Measurements from ENCODE around the gene INSR.

The INSR gene

GRCh38 chr19:7196763-7197118, 97.5 kb downstream of the INSR start:
- H3K4me3 ChIP-seq (ENCODE audit: low read depth, low read length) = peak overlapping the region; percentile 51
- TF ChIP-seq CTCF (IDR thresholded peaks at IDR 0.05; ENCODE audit: low read depth, low read length, missing control alignments) = no peak

GRCh38 chr19:7195046-7195445, 99.2 kb downstream of the INSR start:
- TF ChIP-seq CTCF (IDR thresholded peaks at IDR 0.05; ENCODE audit: low read depth, low read length, missing control alignments) = no peak
- DNase-seq (ENCODE audit: low read depth) = no peak
- H3K4me3 ChIP-seq (ENCODE audit: low read depth, low read length) = no peak overlapping the region

More at GRCh38 chr19:7196763-7197118, 97.5 kb downstream of the INSR start:
- no peak for DNase-seq (ENCODE audit: low read depth)

GRCh38 chr19:7194566-7194965, 99.6 kb downstream of the INSR start:
- no peak for TF ChIP-seq CTCF (IDR thresholded peaks at IDR 0.05; ENCODE audit: low read depth, low read length, missing control alignments)
- H3K4me3 ChIP-seq (ENCODE audit: low read depth, low read length) = no peak overlapping the region
- no peak for DNase-seq (ENCODE audit: low read depth)

GRCh38 chr19:7191946-7192691, 102.1 kb downstream of the INSR start:
- no peak for TF ChIP-seq CTCF (IDR thresholded peaks at IDR 0.05; ENCODE audit: low read depth, low read length, missing control alignments)
- H3K4me3 ChIP-seq (ENCODE audit: low read depth, low read length) = no peak overlapping the region
- no peak for DNase-seq (ENCODE audit: low read depth)

- DNase-seq (ENCODE audit: low read depth) = no peak
- TF ChIP-seq CTCF (IDR thresholded peaks at IDR 0.05; ENCODE audit: low read depth, low read length, missing control alignments) = no peak
- H3K4me3 ChIP-seq (ENCODE audit: low read depth, low read length) = no peak overlapping the region
Measured at GRCh38 chr19:7188698-7189629, 105.2 kb downstream of the INSR start.

- TF ChIP-seq CTCF (IDR thresholded peaks at IDR 0.05; ENCODE audit: low read depth, low read length, missing control alignments) = no peak
- DNase-seq (ENCODE audit: low read depth) = no peak
Measured at GRCh38 chr19:7187605-7188339, 106.4 kb downstream of the INSR start.

More at GRCh38 chr19:7187605-7188339, 106.4 kb downstream of the INSR start:
- no peak overlapping the region for H3K4me3 ChIP-seq (ENCODE audit: low read depth, low read length)
